ENCODE measurements around the gene CCDC182. TPM values are rescaled to one million over a fixed set of nuclear protein-coding genes. Genes with fewer than 3 reads are reported as not detected.

CCDC182 gene
- total RNA-seq, 1 donor = not detected

DNA sequence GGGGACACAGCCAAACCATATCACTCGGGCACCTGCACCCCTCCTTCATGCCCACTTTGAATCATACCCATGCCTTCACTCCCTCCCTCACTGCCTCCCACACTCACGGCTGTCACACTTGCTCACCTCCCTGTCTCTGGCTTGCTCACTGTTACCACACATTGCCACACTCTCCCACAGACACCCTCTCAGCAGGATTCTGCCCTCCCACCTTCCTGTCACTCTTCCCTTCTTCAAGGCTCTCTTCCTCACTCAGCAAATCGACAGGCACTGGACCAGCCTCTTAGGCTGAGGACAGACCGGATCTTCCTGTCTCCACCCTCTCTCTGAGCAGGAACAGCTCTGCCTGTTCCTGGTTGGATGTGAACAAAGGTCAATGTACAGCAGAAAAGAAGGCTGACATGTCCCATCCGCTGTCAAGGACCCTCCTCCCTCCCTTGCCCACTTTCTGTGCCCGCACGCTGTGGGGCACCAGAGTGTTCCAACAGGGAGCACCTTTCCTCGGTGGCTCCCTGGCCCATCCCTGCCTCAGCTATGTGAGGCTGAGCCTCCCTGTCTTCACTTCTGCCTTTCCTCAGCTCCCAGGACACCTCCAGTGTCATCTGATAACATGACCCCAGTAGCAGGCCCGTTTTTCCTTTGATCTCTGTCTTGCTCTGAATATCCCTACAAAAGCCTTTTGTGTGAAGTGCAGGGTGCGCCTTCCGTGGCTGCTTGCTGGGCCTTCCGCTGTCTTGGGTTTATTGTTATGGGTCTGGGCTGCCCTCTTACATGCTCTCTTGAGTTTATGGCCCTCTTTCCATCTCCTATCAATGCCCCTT lies 47.0 kb downstream of the CCDC182 start:
- DNase-seq (ENCODE audit: low read depth) = no peak
- H3K4me3 ChIP-seq (ENCODE audit: low read depth, low read length) = no peak overlapping the region
- TF ChIP-seq, protein P1, sequence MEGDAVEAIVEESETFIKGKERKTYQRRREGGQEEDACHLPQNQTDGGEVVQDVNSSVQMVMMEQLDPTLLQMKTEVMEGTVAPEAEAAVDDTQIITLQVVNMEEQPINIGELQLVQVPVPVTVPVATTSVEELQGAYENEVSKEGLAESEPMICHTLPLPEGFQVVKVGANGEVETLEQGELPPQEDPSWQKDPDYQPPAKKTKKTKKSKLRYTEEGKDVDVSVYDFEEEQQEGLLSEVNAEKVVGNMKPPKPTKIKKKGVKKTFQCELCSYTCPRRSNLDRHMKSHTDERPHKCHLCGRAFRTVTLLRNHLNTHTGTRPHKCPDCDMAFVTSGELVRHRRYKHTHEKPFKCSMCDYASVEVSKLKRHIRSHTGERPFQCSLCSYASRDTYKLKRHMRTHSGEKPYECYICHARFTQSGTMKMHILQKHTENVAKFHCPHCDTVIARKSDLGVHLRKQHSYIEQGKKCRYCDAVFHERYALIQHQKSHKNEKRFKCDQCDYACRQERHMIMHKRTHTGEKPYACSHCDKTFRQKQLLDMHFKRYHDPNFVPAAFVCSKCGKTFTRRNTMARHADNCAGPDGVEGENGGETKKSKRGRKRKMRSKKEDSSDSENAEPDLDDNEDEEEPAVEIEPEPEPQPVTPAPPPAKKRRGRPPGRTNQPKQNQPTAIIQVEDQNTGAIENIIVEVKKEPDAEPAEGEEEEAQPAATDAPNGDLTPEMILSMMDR (IDR thresholded peaks at IDR 0.05; ENCODE audit: insufficient read depth, low read depth, low read length) = no peak

DNA sequence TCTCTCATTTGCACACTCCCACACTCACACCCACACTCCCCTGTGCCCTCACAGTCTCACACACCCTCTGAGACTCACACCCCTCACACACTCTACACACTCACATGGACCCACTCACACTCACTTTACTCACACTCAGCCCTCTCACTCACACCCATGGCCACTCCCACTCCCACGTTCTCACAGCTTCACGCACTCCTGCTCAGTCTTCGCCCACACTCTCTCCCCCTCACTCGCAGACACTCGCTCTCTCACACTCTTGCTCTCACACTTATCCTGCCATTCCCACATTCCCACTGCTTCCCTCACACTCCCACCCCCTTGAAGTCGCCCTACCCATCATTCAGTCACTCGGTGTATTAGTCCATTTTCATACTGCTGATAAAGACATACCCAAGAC lies 47.9 kb downstream of the CCDC182 start:
- H3K4me3 ChIP-seq (ENCODE audit: low read depth, low read length) = no peak overlapping the region
- DNase-seq (ENCODE audit: low read depth) = no peak
- TF ChIP-seq, protein P1 (IDR thresholded peaks at IDR 0.05; ENCODE audit: insufficient read depth, low read depth, low read length) = no peak

DNA sequence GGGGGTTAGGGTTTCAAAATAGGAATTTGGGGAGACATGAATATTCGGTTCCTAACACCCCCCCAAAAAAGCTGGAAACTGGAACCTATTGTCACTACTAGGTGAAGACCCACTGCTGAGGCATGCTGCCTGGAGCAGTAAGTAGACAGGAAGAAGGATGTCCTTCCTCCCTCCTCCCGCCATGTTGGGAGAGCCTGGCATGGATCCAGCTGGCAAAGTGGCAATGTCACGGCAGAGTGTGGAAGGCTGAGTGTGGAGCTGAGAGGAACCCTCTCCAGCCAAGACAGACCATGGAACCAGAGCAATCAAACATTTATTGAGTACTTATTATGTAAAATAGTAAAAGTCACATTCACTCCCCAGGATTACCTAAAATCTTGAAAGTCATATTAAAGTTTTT lies 49.0 kb downstream of the CCDC182 start:
- DNase-seq (ENCODE audit: low read depth) = no peak
- TF ChIP-seq, protein P1 (IDR thresholded peaks at IDR 0.05; ENCODE audit: insufficient read depth, low read depth, low read length) = no peak

More for the DNA sequence above, 49.0 kb downstream of the CCDC182 start:
- no peak overlapping the region for H3K4me3 ChIP-seq (ENCODE audit: low read depth, low read length)

Small RNAs within 50 kb of the gene (small RNA-seq; reads per million reads assigned to genes)
- gene RN7SKP94 = not detected

Other genes starting within 250 kb of the CCDC182 start
- gene MRPS23, start 104.7 kb upstream of the CCDC182 start, total RNA-seq = 18.7 and 22.0 TPM in 2 replicates
- gene CUEDC1, start 210.1 kb upstream of the CCDC182 start, total RNA-seq = 21.6 and 22.9 TPM in 2 replicates
- gene VEZF1, start 243.0 kb upstream of the CCDC182 start, total RNA-seq = 40.3 and 51.8 TPM in 2 replicates